Activated T-cell treated with anti-CD3 and anti-CD28 coated beads for 48 hours (primary cell): ENCODE results near the gene SLC45A1.

Experiments
- DNase-seq: peaks from one replicate; pipeline ENCODE4 v3.0.0-alpha.2; 2020; ENCODE audit warnings: low read depth

The SLC45A1 gene

GRCh38 chr1:8335246-8335645 is 17.3 kb downstream of the SLC45A1 start:
- no peak for DNase-seq

GRCh38 chr1:8337776-8338525 is 20.0 kb downstream of the SLC45A1 start:
- DNase-seq, result no peak

- DNase-seq, result no peak
These were observed 20.8 kb downstream of the SLC45A1 start for GRCh38 chr1:8338526-8339202.

GRCh38 chr1:8339203-8339600 is 21.3 kb downstream of the SLC45A1 start:
- no peak for DNase-seq

- no peak for DNase-seq
These were observed 22.5 kb downstream of the SLC45A1 start for GRCh38 chr1:8340448-8340847.

GRCh38 chr1:8342325-8342724 is 24.4 kb downstream of the SLC45A1 start:
- no peak for DNase-seq

GRCh38 chr1:8343044-8343443 is 25.1 kb downstream of the SLC45A1 start:
- no peak for DNase-seq

GRCh38 chr1:8343464-8344001 is 25.6 kb downstream of the SLC45A1 start:
- no peak for DNase-seq

GRCh38 chr1:8344893-8345507 is 27.1 kb downstream of the SLC45A1 start:
- DNase-seq, result no peak

GRCh38 chr1:8345621-8346415 is 27.9 kb downstream of the SLC45A1 start:
- no peak for DNase-seq

GRCh38 chr1:8347635-8348034 is 29.7 kb downstream of the SLC45A1 start:
- DNase-seq, result no peak

- DNase-seq, result no peak
These were observed 30.3 kb downstream of the SLC45A1 start for GRCh38 chr1:8348047-8348776.

- DNase-seq, result peak; percentile 59
These were observed 31.0 kb downstream of the SLC45A1 start for GRCh38 chr1:8348777-8349472.

- no peak for DNase-seq
These were observed 31.6 kb downstream of the SLC45A1 start for GRCh38 chr1:8349473-8349865.

GRCh38 chr1:8349961-8350360 is 32.0 kb downstream of the SLC45A1 start:
- no peak for DNase-seq

- no peak for DNase-seq
These were observed 33.2 kb downstream of the SLC45A1 start for GRCh38 chr1:8350914-8351684.

GRCh38 chr1:8351693-8352470 is 34.0 kb downstream of the SLC45A1 start:
- no peak for DNase-seq

GRCh38 chr1:8352471-8352845 is 34.5 kb downstream of the SLC45A1 start:
- DNase-seq, result no peak
